ENCODE results near the gene MRPL30. TPM values are rescaled to one million over a fixed set of nuclear protein-coding genes. Genes with fewer than 3 reads are reported as not detected.

Gene MRPL30
- total RNA-seq, 2 experiments from 2014 or later = 28.8 to 30.9 TPM

GRCh38 chr2:99166218-99166617, 14.8 kb upstream of the MRPL30 start:
- Histone ChIP-seq H3K4me2 (ENCODE audit: low read length) (no peak overlapping the region), H3K79me2 (ENCODE audit: insufficient read depth, low read depth, low read length) (no peaks in the 10 kb centered on the region), H3K27ac (ENCODE audit: low read depth, low read length, poor library complexity, severe bottlenecking) (no peak overlapping the region), H3K9me3 (ENCODE audit: low read length) (no peaks in the 10 kb centered on the region), H2AFZ (ENCODE audit: low read length) (no peak overlapping the region), H3K36me3 (ENCODE audit: insufficient read depth, low read length) (peaks cover 75% of the 10 kb centered on the region), H4K20me1 (ENCODE audit: insufficient read depth, low read length) (no peaks in the 10 kb centered on the region; the same call in 1 of the 2 replicates), H3K4me3 (ENCODE audit: low read depth, low read length, poor library complexity, severe bottlenecking) (no peak overlapping the region), H3K4me1 (ENCODE audit: insufficient read depth, low read length, poor library complexity, severe bottlenecking) (no peaks in the 10 kb centered on the region), H3K9me2 (ENCODE audit: insufficient read depth, low read length) (no peaks in the 10 kb centered on the region)
- no peak for DNase-seq (ENCODE audit: low spot score)
- no TSS peak for BruUV-seq (replicated peaks)
- ChIA-PET POLR2A (interaction anchor here (0.7 to 1.9 kb wide), 4 partner anchors 9 to 165 kb away, joined by 3 to 6 read pairs (median 4); no protein-coding TSS in a partner anchor), CTCF (ENCODE audit: unreplicated experiment) (no interaction called here)
- intact Hi-C loops (cut with micrococcal nuclease; ENCODE audit: unreplicated experiment) = no loop called here
- TF ChIP-seq EZH2phosphoT487 (IDR thresholded peaks at IDR 0.05; ENCODE audit: borderline replicate concordance, low read depth, low read length) (no peak), CTCF (conservative IDR thresholded peaks at IDR 0.05; ENCODE audit: low read length) (no peak)

GRCh38 chr2:99169534-99169933, 11.4 kb upstream of the MRPL30 start:
- Histone ChIP-seq H2AFZ (ENCODE audit: low read length) (no peak overlapping the region), H3K36me3 (ENCODE audit: insufficient read depth, low read length) (peaks cover 78% of the 10 kb centered on the region), H3K4me2 (ENCODE audit: low read length) (no peak overlapping the region), H3K4me1 (ENCODE audit: insufficient read depth, low read length, poor library complexity, severe bottlenecking) (no peaks in the 10 kb centered on the region), H3K27ac (ENCODE audit: low read depth, low read length, poor library complexity, severe bottlenecking) (no peak overlapping the region), H3K9me3 (ENCODE audit: low read length) (no peaks in the 10 kb centered on the region), H3K9me2 (ENCODE audit: insufficient read depth, low read length) (no peaks in the 10 kb centered on the region), H3K4me3 (ENCODE audit: low read depth, low read length, poor library complexity, severe bottlenecking) (no peak overlapping the region), H4K20me1 (ENCODE audit: insufficient read depth, low read length) (no peaks in the 10 kb centered on the region; the same call in 1 of the 2 replicates), H3K79me2 (ENCODE audit: insufficient read depth, low read depth, low read length) (no peaks in the 10 kb centered on the region)
- DNase-seq (ENCODE audit: low spot score) = no peak
- BruUV-seq (replicated peaks) = no TSS peak
- intact Hi-C loops (cut with micrococcal nuclease; ENCODE audit: unreplicated experiment) = no loop called here
- no peak for TF ChIP-seq EZH2phosphoT487 (IDR thresholded peaks at IDR 0.05; ENCODE audit: borderline replicate concordance, low read depth, low read length)
- no peak for TF ChIP-seq CTCF (conservative IDR thresholded peaks at IDR 0.05; ENCODE audit: low read length)
- ChIA-PET CTCF (ENCODE audit: unreplicated experiment) (no interaction called here), POLR2A (interaction anchor here (0.5 to 0.9 kb wide), 2 partner anchors 8 to 11 kb away, joined by 3 read pairs; no protein-coding TSS in a partner anchor)

- intact Hi-C loops (cut with micrococcal nuclease; ENCODE audit: unreplicated experiment) = no loop called here
- TF ChIP-seq EZH2phosphoT487 (IDR thresholded peaks at IDR 0.05; ENCODE audit: borderline replicate concordance, low read depth, low read length) = no peak
- TF ChIP-seq CTCF (conservative IDR thresholded peaks at IDR 0.05; ENCODE audit: low read length) = no peak
- CTCF ChIA-PET (ENCODE audit: unreplicated experiment) = no interaction called here
- Histone ChIP-seq H3K9me2 (ENCODE audit: insufficient read depth, low read length) (no peaks in the 10 kb centered on the region), H3K9me3 (ENCODE audit: low read length) (no peaks in the 10 kb centered on the region), H3K79me2 (ENCODE audit: insufficient read depth, low read depth, low read length) (no peaks in the 10 kb centered on the region), H3K4me3 (ENCODE audit: low read depth, low read length, poor library complexity, severe bottlenecking) (no peak overlapping the region), H3K36me3 (ENCODE audit: insufficient read depth, low read length) (peaks cover 60% of the 10 kb centered on the region), H3K4me1 (ENCODE audit: insufficient read depth, low read length, poor library complexity, severe bottlenecking) (no peaks in the 10 kb centered on the region), H3K27ac (ENCODE audit: low read depth, low read length, poor library complexity, severe bottlenecking) (no peak overlapping the region), H3K4me2 (ENCODE audit: low read length) (no peak overlapping the region), H2AFZ (ENCODE audit: low read length) (no peak overlapping the region), H4K20me1 (ENCODE audit: insufficient read depth, low read length) (no peaks in the 10 kb centered on the region; the same call in 1 of the 2 replicates)
- POLR2A ChIA-PET = interaction anchor here (1.0 kb wide), 1 partner anchor 39 kb away, joined by 3 read pairs; no protein-coding TSS in a partner anchor
- no TSS peak for BruUV-seq (replicated peaks)
- no peak for DNase-seq (ENCODE audit: low spot score)
These were observed 9.4 kb upstream of the MRPL30 start for GRCh38 chr2:99171377-99172140.

Measured in OCI-LY7 (cell line).